Measurements from ENCODE around the gene SPATA16.
A peak's percentile ranks its signal among the peaks of the same experiment; 100 is the strongest.
"Not testable (repeated sequence)": the region's sequence is repeated elsewhere in the genome, so short reads cannot be mapped to it uniquely, and the experiment has no call there.

SPATA16 gene

GRCh38 chr3:173001622-173002021 lies 139.4 kb downstream of the SPATA16 start:
- no peak for DNase-seq

GRCh38 chr3:173000553-173000952 lies 140.5 kb downstream of the SPATA16 start:
- no peak for DNase-seq

- DNase-seq, result no peak
Observed at GRCh38 chr3:172993412-172993811, 147.6 kb downstream of the SPATA16 start.

GRCh38 chr3:172991424-172991996 lies 149.5 kb downstream of the SPATA16 start:
- DNase-seq, result no peak

- no peak for DNase-seq
Observed at GRCh38 chr3:172989373-172989772, 151.7 kb downstream of the SPATA16 start.

- no peak for DNase-seq
Observed at GRCh38 chr3:172987273-172987672, 153.8 kb downstream of the SPATA16 start.

- DNase-seq, result no peak
Observed at GRCh38 chr3:172984914-172985313, 156.1 kb downstream of the SPATA16 start.

GRCh38 chr3:172982736-172983364 lies 158.2 kb downstream of the SPATA16 start:
- DNase-seq, result no peak

GRCh38 chr3:172981407-172981983 lies 159.5 kb downstream of the SPATA16 start:
- DNase-seq, result no peak

GRCh38 chr3:172980849-172981248 lies 160.2 kb downstream of the SPATA16 start:
- no peak for DNase-seq

GRCh38 chr3:172977696-172978095 lies 163.3 kb downstream of the SPATA16 start:
- DNase-seq, result no peak

- DNase-seq, result no peak
Observed at GRCh38 chr3:172974969-172975368, 166.1 kb downstream of the SPATA16 start.

GRCh38 chr3:172973799-172974198 lies 167.2 kb downstream of the SPATA16 start:
- no peak for DNase-seq

GRCh38 chr3:172972717-172973116 lies 168.3 kb downstream of the SPATA16 start:
- DNase-seq, result no peak

GRCh38 chr3:172972067-172972466 lies 169.0 kb downstream of the SPATA16 start:
- DNase-seq, result no peak

- no peak for DNase-seq
Observed at GRCh38 chr3:172968646-172969045, 172.4 kb downstream of the SPATA16 start.

- DNase-seq, result no peak
Observed at GRCh38 chr3:172965256-172965655, 175.8 kb downstream of the SPATA16 start.

GRCh38 chr3:172960626-172961182 lies 180.3 kb downstream of the SPATA16 start:
- DNase-seq, result not testable (repeated sequence)

GRCh38 chr3:172958565-172958964 lies 182.5 kb downstream of the SPATA16 start:
- no peak for DNase-seq

GRCh38 chr3:172953571-172953970 lies 187.5 kb downstream of the SPATA16 start:
- peak; percentile 42 for DNase-seq

- no peak for DNase-seq
Observed at GRCh38 chr3:172951511-172951910, 189.5 kb downstream of the SPATA16 start.

- no peak for DNase-seq
Observed at GRCh38 chr3:172946061-172946460, 195.0 kb downstream of the SPATA16 start.

GRCh38 chr3:172939651-172940293 lies 201.3 kb downstream of the SPATA16 start:
- no peak for DNase-seq

- DNase-seq, result no peak
Observed at GRCh38 chr3:172938788-172939187, 202.2 kb downstream of the SPATA16 start.

All from KG1 (cell line).